Hepatic stellate cell (primary cell): ENCODE data around the gene CXorf58.
"Not testable (repeated sequence)": the region's sequence is repeated elsewhere in the genome, so short reads cannot be mapped to it uniquely, and the experiment has no call there.

Experiments
- DNase-seq: peaks from one replicate; pipeline ENCODE4 v3.0.0; 2011; ENCODE audit warnings: low spot score

Gene CXorf58, protein sequence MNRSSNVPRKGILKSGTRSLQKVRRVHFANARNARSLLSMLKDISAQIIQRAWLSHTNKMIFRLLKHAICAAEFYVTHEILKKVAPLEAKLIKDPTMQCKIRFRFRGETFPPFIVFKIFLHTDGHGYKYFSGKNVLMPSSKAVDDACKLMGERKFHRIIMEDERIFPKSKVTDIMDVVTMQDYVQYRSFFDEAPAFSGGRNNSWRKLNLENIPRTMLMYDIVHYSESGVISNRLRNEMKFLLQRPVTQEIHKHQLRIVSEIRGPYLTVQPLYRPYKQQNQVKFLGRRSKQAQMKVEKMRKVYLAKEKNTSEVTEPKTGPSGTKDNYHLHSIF

DNA sequence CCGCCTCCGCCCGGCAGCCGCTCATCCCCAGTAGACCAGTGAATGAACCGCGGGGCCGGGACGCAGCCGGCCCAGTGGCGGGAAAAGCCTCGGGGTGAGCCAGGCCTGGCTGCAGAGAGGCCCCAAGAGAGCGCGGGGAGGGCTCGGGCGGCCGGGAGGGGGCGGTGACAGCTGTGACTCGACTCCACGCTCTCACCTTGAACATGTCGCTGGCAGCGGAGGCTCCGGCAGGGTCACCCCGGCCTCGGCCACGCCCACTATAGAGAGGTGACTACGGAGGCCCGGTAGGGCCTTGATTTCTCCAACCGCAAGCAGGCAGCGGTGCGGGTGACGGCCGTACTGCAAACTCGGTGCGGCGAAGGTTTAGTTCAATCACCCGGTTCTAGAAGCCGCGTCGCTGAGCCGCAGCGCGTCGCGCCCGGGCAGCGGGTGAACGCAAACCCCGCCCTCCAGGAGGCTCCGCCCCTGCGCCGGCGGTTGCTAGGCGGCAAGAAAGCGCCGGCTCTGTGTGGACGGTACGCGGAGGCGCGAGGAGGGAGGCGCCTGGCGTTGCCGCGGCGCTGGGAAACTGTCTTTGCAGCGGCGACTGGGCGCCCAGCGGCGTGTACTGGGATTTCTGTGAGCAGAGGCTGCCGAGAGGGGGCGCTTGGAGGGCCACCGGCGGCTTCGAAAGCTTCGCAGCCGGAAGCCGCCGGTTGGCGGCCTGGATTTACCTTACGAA, at the start of gene CXorf58, which contains the start of gene APOO:
CXorf58 (plus strand) TSS at position 509 of the 721 bp plus-strand sequence. CDS start 2,297 bp downstream, outside the sequence.
APOO (minus strand) TSS at position 441 of the 721 bp plus-strand sequence; CDS start at position 205, 236 bp downstream.
- peak; percentile 80 for DNase-seq

DNA sequence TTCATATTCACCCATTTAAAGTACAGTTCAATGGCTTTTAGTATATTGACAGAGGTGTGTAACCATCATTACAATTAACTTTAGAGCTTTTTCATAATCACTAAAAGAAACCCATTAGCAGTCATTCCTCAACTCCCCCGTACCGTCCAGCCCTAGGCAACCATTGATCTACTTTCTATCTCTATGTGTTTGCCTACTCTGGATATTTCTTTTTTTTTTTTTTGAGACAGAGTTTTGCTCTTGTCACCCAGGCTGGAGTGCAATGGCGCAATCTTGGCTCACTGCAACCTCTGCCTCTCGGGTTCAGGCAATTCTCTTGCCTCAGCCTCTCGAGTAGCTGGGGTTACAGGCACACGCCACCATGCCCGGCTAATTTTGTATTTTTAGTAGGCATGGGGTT, 48.6 kb upstream of the CXorf58 start:
- DNase-seq, result not testable (repeated sequence)

DNA sequence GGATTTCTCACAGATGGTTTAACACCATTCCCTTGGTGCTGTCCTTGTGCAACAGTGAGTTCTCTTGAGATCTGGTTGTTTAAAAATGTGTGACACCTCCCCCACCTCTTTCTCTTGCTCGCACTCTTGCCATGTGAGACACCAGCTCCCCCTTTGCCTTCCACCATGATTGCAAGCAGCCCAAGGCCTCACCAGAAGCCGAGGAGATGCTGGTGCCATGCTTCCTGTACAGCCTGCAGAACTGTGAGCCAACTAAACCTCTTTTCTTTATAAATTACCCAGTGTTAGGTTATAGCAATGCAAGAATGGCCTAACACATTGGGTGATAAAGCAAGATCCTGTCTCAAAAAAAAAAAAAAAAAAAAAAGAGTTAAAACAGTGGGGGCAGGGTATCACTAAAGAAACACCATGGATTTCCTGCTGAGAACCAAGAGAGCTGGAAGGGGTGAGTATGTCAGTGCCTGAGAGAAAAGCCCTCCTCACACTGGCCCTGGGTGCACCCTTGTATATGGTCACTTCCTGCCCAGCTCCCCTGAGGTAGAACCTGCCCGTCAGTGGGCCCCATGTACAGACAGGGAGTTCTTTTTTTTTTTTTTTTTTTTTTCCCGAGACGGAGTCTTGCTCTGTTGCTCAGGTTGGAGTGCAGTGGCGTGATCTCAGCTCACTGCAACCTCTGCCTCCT, 46.5 kb upstream of the CXorf58 start:
- DNase-seq, result no peak

DNA sequence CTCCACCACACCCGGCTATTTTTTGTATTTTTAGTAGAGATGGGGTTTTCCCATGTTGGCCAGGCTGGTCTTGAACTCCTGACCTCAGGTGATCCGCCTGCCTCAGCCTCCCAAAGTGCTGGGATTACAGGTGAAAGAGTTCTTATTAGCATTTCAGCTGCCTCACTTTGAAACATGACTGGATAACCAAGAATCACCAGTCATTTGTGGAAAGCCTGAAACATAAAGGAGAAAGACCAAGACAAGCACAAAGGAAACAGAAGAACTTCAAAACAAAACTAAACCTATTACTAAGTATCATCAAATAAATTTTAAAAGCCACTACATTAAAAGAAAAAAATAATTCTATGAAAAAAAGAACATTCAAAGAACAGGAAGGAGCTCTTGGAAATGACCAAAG, 45.9 kb upstream of the CXorf58 start:
- not testable (repeated sequence) for DNase-seq

DNA sequence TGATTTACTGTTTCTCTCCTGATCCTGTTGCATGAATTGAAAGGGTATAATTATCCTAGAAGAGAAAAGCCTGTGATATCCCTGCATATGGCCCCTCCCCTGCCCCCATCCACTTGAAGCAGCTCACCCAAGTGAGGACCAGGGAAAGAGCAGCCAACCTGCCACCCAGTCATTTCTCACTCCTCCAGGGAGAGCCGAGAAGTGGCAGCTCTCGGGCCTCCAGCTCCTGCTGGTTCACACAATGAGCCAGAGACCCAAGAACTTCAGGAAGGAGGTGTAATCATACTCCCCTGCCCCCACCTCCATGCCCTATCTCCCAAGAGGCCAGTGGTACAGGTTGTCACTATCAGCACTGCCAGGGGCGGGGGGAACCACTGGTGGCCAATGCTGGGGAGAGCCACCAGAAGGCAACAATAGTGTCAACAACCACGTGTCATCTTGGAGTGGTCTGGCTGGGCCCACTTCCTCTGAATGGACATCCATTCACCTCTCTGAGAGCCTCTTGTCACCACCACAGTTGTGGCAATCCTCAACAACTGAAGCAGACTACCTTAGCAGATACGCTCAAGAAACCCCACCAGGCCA, 43.0 kb upstream of the CXorf58 start:
- no peak for DNase-seq

DNA sequence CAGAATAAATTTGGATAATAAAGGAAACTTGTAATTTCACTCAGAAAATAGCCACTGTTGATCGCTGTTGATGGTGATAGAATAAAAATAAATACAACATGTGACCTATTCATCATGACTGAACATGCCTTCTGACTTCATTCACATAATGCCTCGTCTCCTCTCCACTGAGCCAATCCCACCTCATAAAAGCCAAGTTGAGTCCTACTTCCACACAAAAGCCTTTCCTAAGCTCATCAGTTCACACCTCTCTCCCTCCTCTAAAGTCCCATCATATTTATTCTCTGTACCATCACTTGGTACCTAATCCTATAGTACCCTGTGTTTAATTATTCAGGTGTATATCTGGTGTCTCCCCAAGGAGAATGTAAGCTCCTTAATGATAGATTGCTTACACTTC, 37.8 kb upstream of the CXorf58 start:
- DNase-seq, result no peak

DNA sequence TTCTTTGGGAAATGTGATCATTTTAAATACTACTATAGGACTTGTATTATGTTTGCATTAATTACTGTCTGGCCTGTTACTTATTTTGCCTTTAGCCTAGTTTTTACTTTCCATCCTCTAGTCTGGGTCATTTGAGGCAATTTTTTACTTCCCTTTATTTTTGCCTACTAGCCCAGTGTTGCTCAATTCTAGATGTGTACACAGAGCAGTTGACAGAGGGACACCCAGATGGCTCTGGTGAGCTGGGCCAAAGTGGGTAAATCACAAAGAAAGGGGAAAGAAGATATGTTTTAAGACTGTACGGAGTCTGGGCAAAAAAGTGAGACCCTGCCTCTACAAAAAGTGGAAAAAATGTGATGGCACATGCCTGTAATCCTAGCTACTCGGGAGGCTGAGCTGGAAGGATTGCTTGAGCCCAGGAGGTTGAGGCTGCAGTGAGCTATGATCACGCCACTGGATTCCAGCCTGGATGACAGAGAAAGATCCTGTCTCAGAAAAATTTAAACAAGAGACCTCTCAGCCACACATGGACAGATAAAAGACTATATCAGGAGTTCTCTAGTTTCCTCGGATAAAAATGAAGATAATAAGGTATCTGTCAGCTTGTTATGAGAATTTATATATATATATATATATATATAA, 35.8 kb upstream of the CXorf58 start:
- DNase-seq, result no peak

DNA sequence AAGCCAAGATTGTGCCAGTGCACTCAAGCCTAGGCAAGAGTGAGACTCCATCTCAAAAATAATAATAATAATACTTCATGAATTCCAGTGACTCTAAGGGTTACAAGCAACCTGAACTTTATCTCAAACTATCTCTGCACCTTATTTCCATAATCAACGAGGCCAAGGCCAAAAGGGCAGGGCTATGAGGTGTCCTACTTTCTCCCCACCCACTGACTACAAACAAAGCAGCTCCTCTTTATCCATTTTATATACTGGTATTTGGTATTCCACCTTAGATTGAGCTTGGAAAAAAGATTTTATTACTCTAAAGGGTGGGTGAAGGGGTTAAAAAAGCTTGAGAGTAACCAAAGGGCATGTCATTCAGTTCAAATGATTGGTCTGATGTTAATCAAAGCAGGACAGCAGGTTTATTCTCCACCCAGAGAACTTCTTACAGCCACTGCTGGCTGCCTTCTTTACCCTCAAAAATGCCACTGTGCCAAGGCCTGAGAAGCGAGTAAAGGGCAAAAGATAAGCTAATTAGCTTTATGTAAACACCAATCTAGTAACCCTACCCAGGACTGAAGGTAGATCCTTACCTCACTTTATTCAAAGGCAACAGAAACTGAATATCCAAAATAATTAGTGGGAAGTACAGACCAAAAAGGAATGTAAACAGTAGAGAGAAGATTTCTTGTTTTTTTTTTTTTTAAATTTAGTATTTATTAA, 28.3 kb upstream of the CXorf58 start:
- DNase-seq, result no peak

DNA sequence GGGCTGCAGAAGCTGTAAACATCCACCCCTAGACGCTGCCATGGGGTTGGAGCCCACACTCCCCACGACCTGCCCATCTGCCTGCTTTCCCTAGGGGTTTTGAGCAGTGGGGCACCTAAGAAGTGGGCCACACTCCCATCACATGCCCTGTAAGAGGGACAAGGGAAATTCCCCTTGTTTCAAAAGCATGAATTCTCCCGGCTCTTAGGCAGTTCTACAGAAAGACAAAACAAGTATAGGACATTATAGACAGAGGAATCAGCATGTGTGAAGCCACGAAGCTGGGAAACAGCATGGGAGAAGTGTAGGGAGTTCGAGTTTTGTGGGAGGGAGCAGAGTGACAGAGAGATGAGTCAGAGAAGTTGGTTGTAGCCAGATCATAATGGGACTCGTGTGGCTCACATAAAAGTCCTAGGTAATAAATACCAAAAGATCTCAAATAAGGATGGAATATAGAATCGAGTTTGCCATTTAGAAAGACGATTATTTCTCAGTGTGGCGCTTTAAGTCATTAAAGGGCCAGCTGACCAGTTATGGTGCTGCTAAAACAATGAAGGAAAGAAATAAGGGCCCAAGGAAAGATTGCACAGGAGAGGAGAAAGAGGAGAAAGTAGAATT, 24.0 kb upstream of the CXorf58 start:
- DNase-seq, result peak; percentile 78

DNA sequence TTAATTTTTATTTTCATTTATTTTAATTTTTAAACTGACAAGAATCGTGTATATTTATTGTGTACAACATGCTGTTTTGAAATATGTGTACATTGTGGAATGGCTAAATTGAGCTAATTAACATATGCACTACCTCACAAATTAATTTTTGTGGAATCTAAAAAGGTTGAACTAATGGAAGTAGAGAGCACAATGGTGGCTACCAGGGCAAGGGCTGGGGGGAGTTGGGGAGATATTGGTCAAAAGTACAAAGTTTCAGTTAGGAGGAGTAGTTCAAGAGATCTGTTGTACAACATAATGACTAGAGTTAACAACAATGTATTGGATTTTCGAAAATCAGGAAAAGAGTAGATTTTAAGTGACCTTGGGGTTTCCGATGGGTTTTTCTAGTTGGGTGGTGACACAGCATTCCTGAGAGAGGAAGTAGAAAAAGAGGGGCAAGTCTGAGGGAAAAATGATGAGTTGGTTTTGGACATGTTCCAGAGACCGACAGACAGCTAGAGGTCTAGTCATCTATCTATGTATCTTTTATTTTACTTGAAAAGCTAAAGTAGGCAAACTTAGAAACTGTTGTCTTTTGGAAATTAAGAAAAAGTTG, 23.3 kb upstream of the CXorf58 start:
- no peak for DNase-seq

DNA sequence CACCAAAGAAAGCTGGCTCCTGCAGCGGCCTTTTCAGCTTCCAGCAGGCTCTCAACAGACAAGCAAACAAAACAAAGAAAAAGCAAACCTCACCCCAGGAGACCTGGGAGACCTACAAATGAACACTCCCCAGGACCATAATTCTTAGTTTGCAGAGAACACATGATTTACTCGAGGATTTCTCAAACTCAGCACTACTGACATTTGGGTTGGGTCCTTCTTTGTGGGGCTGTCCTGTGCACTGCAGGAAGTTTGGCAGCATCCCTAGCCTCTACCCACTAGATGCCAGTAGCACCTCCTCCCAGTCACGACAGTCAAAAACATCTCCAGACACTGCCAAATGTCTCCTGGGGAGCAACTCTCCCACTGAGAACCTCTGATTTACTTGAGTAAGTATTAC, 22.0 kb upstream of the CXorf58 start:
- DNase-seq, result no peak

DNA sequence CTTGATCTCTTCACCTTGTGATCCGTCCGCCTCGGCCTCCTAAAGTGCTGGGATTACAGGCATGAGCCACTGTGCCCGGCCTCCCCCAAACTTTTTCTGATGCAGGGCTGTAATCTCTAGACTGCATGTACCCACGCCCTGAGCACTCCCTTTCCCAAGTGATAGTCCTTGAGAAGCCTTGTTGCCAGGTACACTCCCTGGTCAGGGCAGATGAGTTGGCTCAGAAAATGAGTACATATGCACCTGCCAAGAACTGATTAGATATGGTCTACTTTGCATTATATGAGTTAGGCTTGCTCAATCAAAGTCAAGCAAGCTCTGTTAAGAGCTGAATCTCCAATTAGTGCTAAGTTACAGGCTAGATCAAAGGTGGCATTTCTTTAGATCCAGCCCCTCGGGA, 20.4 kb upstream of the CXorf58 start:
- no peak for DNase-seq

DNA sequence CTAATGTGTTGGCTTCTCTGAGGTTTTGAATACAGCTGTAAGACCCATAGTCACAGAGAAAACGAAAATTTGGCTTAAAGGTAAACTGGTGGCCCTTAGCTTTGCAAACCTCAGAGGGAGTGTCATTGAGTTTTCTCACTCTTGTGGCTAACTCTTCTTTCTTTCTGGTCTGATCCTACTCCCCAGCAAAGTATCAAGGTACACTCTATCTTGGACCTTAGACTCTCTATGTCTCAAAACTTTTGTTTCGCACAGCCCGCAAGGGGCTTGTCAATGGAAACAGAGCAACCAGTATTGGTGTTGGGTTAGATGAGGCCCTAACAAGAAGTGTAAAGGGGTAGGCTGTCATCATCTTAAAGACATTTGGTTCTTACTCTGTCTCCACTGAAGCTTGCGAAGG, 19.9 kb upstream of the CXorf58 start:
- DNase-seq, result no peak

DNA sequence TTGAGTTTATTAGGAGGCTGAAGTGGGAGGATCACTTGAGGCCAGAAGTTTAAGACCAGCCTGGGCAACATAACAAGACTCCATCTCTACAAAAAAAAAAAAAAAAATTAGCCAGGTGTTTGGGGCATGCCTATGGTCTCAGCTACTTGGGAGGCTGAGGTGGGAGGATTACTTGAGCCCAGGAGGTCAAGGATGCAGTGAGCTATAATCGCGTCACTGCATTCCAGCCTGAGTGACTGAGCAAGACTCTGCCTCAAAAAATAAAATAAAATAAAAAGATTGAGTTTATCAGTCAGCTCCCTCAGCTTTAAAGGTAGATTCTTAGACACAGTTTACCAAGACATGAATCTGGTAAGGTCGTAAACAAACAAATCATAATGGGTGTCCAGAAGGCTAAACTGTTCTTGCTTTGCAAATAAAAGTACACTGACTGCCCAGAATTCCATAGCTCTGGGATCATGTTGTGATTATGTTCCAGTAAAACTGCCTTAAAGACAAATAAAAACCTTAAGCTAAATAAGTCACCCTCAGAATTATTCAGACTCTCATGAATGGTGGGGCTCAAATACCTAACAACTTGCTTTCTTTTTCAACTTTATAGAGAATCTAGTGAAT, 18.8 kb upstream of the CXorf58 start:
- DNase-seq, result no peak

DNA sequence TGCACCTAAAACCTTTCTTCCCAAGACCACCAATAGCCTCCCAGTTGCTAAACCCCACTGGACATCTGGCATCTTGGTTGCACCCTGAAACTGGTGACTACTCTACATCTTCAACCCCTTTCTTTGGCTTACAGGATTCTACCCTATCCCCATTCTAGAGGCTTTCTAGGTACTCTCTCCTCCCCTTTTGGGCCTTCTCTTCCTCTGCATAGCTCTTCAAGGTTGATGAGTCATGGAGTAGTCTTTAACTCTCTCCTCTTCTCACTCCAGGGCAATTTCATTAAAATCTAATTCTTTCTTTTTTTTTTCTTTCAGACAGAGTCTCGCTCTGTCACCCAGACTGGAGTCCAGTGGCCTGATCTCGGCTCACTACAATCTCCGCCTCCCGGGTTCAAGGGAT, 16.9 kb upstream of the CXorf58 start:
- DNase-seq, result no peak

DNA sequence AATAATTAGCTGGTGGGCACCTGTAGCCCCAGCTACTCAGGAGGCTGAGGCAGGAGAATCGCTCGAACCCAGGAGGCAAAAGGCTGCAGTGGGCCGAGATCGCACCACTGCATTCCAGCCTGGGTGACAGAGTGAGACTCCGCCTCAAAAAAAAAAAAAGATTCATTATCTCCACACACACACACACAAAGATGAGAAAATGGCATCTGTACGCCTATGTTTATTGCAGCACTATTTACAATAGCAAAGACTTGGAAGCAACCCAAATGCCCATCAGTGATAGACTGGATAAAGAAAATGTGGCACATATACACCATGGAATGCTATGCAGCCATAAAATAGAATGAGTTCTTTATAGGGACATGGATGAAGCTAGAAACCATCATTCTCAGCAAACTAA, 12.8 kb upstream of the CXorf58 start:
- DNase-seq, result not testable (repeated sequence)

DNA sequence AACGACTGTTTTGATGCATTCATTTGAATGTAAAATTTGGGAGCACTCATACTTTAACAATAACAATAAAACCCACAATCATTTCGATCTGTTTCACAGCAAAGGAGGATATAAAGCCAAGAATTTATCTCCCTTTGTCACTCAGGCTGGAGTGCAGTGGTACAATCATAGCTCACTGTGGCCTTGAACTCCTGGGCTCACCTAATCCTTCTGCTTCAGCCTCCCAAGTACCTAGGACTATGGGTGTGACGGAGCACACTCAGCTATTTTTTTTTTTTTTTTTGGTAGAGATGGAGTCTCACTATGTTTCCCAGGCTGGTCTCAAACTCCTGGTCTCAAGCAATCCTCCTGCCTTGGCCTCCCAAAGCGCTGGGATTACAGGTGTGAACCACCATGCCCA, 11.3 kb upstream of the CXorf58 start:
- not testable (repeated sequence) for DNase-seq

DNA sequence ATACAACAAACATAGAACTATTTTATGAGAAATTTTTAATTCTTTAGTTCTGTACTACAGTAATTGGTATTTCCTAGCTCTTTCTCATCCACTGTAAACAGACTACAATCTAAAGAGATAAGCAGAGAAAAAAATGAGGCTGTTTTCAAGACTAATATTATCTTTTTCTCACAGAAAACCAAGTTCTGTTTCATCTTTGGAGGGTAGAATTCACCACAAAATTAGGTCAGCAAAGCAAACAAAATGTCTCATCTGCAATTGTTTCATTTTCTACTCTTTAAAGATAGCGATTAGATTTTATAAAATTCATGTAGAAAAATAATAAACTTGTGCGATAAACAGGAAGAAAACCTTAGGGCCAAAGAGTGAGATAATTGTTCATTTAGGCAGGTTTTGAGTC, 10.8 kb upstream of the CXorf58 start:
- DNase-seq, result no peak

DNA sequence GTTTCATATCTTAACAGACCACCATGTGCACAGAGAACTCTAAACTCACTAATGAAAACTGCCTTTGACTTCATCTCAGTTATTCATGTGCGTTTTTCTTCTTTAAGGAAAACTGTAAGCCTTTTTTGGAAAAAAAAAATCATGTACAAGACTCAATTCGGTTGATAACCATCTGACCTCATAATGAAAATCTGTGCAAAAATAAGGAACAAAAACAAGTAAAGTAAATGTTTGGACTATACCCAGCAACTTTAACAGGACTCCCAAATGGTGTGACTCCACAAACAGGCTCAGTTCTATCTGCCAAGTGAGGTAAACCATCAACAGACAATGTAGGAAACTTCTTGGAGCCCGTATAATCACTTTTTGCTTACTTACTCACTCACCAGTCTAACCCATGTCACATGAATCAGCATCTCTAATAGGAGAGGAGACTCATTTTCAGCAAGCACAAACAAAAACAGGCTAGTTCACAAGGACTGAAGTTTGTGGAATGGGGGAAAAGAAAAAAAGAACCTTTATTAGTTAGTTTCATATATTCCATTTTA, 9.3 kb upstream of the CXorf58 start:
- DNase-seq, result no peak
